Astrocyte (in vitro differentiated cells and primary cell): ENCODE data around the gene RCAN2. TPM values are rescaled to one million over a fixed set of nuclear protein-coding genes. Genes with fewer than 3 reads are reported as not detected.

Experiments
- DNase-seq: peaks from one replicate; pipeline ENCODE4 v3.0.0-alpha.2; 2010; ENCODE audit warnings: low read depth
- FAIRE-seq: peaks from 2 replicates; lab custom pipeline; 2011; peaks lifted over from hg19 to GRCh38; lab: Jason Lieb, UNC
- H2AFZ ChIP-seq: 2 replicates; pipeline ENCODE4 v1.6.0; 2012; ENCODE audit warnings: low read depth, low read length, inconsistent platforms
- H3K27ac ChIP-seq: 2 replicates; pipeline ENCODE4 v1.5.1; 2011; ENCODE audit warnings: low read depth, low read length, inconsistent platforms
- H3K27me3 ChIP-seq: 2 replicates; pipeline ENCODE4 v1.6.0; 2011; ENCODE audit warnings: low read length, inconsistent platforms; ENCODE audit not compliant: insufficient read depth
- H3K36me3 ChIP-seq: 2 replicates; pipeline ENCODE4 v1.5.1; 2011; ENCODE audit warnings: low read length, inconsistent platforms; ENCODE audit not compliant: insufficient read depth
- H3K4me1 ChIP-seq: 2 replicates; pipeline ENCODE4 v1.5.1; 2011; ENCODE audit warnings: low read length, inconsistent platforms; ENCODE audit not compliant: insufficient read depth
- H3K4me2 ChIP-seq: 2 replicates; pipeline ENCODE4 v1.6.0; 2012; ENCODE audit warnings: low read length, inconsistent platforms
- H3K4me3 ChIP-seq: 2 replicates; pipeline ENCODE4 v1.5.1; 2011; ENCODE audit warnings: low read depth, mild to moderate bottlenecking, low read length, inconsistent platforms; ENCODE audit not compliant: insufficient read depth
- H3K79me2 ChIP-seq: 2 replicates; pipeline ENCODE4 v1.6.0; 2012; ENCODE audit warnings: mild to moderate bottlenecking, low read length, inconsistent platforms; ENCODE audit not compliant: insufficient read depth
- H3K9ac ChIP-seq: 2 replicates; pipeline ENCODE4 v1.6.0; 2012; ENCODE audit warnings: mild to moderate bottlenecking, low read length, inconsistent platforms
- H3K9me3 ChIP-seq: 2 replicates; pipeline ENCODE4 v1.5.1; 2012; ENCODE audit warnings: low read depth, mild to moderate bottlenecking, low read length, inconsistent platforms; ENCODE audit not compliant: insufficient read depth
- H4K20me1 ChIP-seq: 2 replicates; pipeline ENCODE4 v1.6.0; 2012; ENCODE audit warnings: low read length, inconsistent platforms; ENCODE audit not compliant: insufficient read depth
- H3K27ac Mint-ChIP-seq: one replicate; pipeline ENCODE4 v1.8.0; 2021; ENCODE audit warnings: mild to moderate bottlenecking, mixed read lengths; ENCODE audit not compliant: unreplicated experiment
- H3K27me3 Mint-ChIP-seq: one replicate; pipeline ENCODE4 v1.8.0; 2021; ENCODE audit warnings: low read depth, mixed read lengths; ENCODE audit not compliant: unreplicated experiment
- H3K36me3 Mint-ChIP-seq: one replicate; pipeline ENCODE4 v1.8.0; 2021; ENCODE audit warnings: low read depth, mixed read lengths; ENCODE audit not compliant: unreplicated experiment
- H3K4me1 Mint-ChIP-seq: one replicate; pipeline ENCODE4 v1.8.0; 2021; ENCODE audit warnings: low read depth, mixed read lengths; ENCODE audit not compliant: unreplicated experiment
- H3K4me3 Mint-ChIP-seq: one replicate; pipeline ENCODE4 v1.8.0; 2021; ENCODE audit warnings: mild to moderate bottlenecking, moderate library complexity, mixed read lengths; ENCODE audit not compliant: unreplicated experiment
- H3K9me3 Mint-ChIP-seq: one replicate; pipeline ENCODE4 v1.8.0; 2021; ENCODE audit warnings: mild to moderate bottlenecking, mixed read lengths; ENCODE audit not compliant: unreplicated experiment
- EZH2 ChIP-seq: IDR thresholded peaks from 2 replicates; pipeline ENCODE4 v1.6.1; 2012; ENCODE audit warnings: mild to moderate bottlenecking, low read length, inconsistent platforms; ENCODE audit not compliant: insufficient read depth
- total RNA-seq: library from RNA; stranded (reverse); gene quantifications from 2 replicates; pipeline ENCODE4 v1.2.1, GENCODE V29; 2021
- TF ChIP-seq, protein P1 (sequence below): IDR thresholded peaks from 2 replicates; pipeline ENCODE4 v1.5.1; 2011; ENCODE audit warnings: low read depth, mild to moderate bottlenecking, inconsistent platforms, low read length, moderate library complexity; ENCODE audit not compliant: insufficient read depth

Gene RCAN2
- total RNA-seq, 1 donor from 2014 or later, result 10.6 TPM

DNA sequence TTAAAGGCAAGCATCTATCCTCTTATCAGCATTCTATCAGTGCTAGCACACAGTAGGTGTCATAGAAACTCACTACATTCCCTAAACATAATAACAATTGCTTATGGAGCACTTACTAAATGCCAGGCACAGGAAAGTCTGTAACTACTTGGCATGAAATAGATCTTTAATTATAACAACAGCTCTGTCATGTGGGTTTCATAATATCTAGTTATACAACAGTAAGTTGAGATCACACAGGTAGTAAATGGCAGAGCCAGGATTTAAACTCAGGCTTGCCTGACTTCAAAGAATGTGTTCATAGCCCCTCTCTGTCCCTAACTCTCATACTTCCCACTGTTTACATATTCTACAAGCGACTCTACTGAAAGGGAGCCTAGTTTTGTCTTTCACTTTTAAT is 254.5 kb downstream of the RCAN2 start:
- no peaks in the 10 kb centered on the region for H3K27me3 Mint-ChIP-seq
- no peaks in the 10 kb centered on the region for H3K9me3 ChIP-seq
- H3K4me1 Mint-ChIP-seq, result no peaks in the 10 kb centered on the region
- H3K79me2 ChIP-seq, result no peaks in the 10 kb centered on the region
- H3K27ac Mint-ChIP-seq, result no peak overlapping the region
- no peak overlapping the region for H3K9ac ChIP-seq
- no peaks in the 10 kb centered on the region for H4K20me1 ChIP-seq
- peaks cover 3% of the 10 kb centered on the region for H3K36me3 Mint-ChIP-seq
- no peak overlapping the region for H3K4me3 ChIP-seq
- no peak overlapping the region for H3K4me3 Mint-ChIP-seq
- DNase-seq, result no peak
- H2AFZ ChIP-seq, result no peak overlapping the region
- no peaks in the 10 kb centered on the region for H3K27me3 ChIP-seq
- no peak overlapping the region for H3K27ac ChIP-seq
- H3K4me2 ChIP-seq, result no peak overlapping the region
- no peaks in the 10 kb centered on the region for H3K4me1 ChIP-seq
- H3K36me3 ChIP-seq, result no peaks in the 10 kb centered on the region
- FAIRE-seq, result peak; percentile 5
- TF ChIP-seq EZH2, result no peak
- H3K9me3 Mint-ChIP-seq, result no peaks in the 10 kb centered on the region

DNA sequence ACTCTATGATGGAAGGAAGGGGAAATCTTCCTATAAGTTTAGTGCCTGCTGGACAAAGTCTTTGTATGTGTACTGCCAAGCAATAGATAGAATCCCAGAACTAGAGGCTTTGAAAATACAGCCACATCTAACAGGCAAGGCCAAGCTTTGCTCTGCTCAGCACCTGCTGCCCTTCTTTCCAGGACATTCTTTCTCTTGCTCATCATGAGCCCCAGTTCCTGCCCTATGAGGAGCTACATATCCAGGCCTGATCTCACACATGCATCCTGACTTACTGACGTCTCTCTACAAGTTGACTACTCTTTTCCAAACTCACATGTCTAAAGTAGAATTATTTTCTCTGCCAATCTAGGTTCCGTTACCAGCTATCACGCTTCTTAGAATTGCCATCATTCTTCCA is 256.0 kb downstream of the RCAN2 start:
- Mint-ChIP-seq H3K36me3 (peaks cover 10% of the 10 kb centered on the region), H3K4me1 (no peaks in the 10 kb centered on the region), H3K27me3 (no peaks in the 10 kb centered on the region), H3K4me3 (no peak overlapping the region), H3K27ac (no peak overlapping the region), H3K9me3 (no peaks in the 10 kb centered on the region)
- no peak for DNase-seq
- Histone ChIP-seq H2AFZ (no peak overlapping the region), H3K4me3 (no peak overlapping the region), H3K27me3 (no peaks in the 10 kb centered on the region), H3K4me2 (no peak overlapping the region), H3K9me3 (no peaks in the 10 kb centered on the region), H3K9ac (no peak overlapping the region), H3K36me3 (no peaks in the 10 kb centered on the region), H3K79me2 (no peaks in the 10 kb centered on the region), H3K4me1 (no peaks in the 10 kb centered on the region), H4K20me1 (no peaks in the 10 kb centered on the region), H3K27ac (no peak overlapping the region)
- no peak for FAIRE-seq
- TF ChIP-seq, protein P1, sequence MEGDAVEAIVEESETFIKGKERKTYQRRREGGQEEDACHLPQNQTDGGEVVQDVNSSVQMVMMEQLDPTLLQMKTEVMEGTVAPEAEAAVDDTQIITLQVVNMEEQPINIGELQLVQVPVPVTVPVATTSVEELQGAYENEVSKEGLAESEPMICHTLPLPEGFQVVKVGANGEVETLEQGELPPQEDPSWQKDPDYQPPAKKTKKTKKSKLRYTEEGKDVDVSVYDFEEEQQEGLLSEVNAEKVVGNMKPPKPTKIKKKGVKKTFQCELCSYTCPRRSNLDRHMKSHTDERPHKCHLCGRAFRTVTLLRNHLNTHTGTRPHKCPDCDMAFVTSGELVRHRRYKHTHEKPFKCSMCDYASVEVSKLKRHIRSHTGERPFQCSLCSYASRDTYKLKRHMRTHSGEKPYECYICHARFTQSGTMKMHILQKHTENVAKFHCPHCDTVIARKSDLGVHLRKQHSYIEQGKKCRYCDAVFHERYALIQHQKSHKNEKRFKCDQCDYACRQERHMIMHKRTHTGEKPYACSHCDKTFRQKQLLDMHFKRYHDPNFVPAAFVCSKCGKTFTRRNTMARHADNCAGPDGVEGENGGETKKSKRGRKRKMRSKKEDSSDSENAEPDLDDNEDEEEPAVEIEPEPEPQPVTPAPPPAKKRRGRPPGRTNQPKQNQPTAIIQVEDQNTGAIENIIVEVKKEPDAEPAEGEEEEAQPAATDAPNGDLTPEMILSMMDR, result no peak
- no peak for TF ChIP-seq EZH2

DNA sequence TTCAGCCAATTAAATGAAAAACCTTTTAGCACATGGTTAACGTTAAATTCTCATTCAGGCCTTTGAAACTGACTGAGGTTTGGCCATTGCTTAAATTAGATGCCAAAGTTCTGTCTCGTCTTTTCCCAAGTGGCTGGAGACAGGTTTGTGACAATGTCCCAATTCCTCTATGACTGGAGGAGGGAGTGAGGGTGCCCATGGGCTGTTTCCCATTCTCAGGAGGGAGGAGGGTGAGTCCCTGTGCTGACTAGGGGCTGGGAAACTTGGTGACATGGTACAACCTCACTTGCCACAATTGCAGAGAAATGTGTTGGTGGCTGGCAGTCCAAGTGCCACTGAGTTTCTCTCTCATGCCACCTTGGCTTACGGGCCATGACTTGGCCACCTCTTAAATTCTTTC is 256.5 kb downstream of the RCAN2 start:
- H3K9me3 Mint-ChIP-seq, result no peaks in the 10 kb centered on the region
- H3K4me3 Mint-ChIP-seq, result no peak overlapping the region
- no peaks in the 10 kb centered on the region for H3K4me1 Mint-ChIP-seq
- Histone ChIP-seq H3K27me3 (no peaks in the 10 kb centered on the region), H3K4me1 (no peaks in the 10 kb centered on the region), H3K4me2 (no peak overlapping the region), H3K27ac (no peak overlapping the region), H4K20me1 (no peaks in the 10 kb centered on the region), H3K79me2 (no peaks in the 10 kb centered on the region), H3K9ac (no peak overlapping the region), H3K4me3 (no peak overlapping the region), H2AFZ (no peak overlapping the region), H3K9me3 (no peaks in the 10 kb centered on the region), H3K36me3 (no peaks in the 10 kb centered on the region)
- DNase-seq (no peak), FAIRE-seq (no peak)
- TF ChIP-seq EZH2, result no peak
- TF ChIP-seq, protein P1, result no peak
- H3K27me3 Mint-ChIP-seq, result no peaks in the 10 kb centered on the region
- peaks cover 10% of the 10 kb centered on the region for H3K36me3 Mint-ChIP-seq
- H3K27ac Mint-ChIP-seq, result no peak overlapping the region
